Measurements from ENCODE around the gene AMACR.
"Not testable (repeated sequence)": the region's sequence is repeated elsewhere in the genome, so short reads cannot be mapped to it uniquely, and the experiment has no call there.

DNA sequence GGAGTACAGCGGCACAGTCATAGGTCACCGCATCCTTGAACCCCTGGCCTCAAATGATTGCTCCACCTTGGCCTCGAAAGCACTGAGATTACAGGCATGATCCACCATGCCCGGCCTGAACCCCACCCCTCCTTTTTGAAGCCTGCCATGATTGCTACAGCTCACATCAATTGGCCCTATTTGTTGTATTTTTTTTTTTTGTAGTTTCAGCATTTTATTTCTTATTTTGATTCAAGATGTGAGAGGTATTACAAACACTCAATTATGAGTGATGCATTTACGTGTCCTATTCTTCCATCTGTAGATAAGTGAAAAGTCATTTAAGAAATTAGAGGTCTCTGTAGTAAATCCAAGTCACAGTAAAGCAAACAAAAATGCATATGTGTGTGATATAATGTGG is 55.7 kb downstream of the AMACR start:
- TF ChIP-seq CTCF (conservative IDR thresholded peaks at IDR 0.05; ENCODE audit: low read depth, low read length); EZH2 (IDR thresholded peaks at IDR 0.05; ENCODE audit: low read length, unreplicated experiment); EZH2phosphoT487 (IDR thresholded peaks at IDR 0.05; ENCODE audit: borderline replicate concordance, low read length): not testable (repeated sequence)

Measured in PC-3 (cell line).